Germinal center (tissue), 1 donor: ENCODE measurements around the gene PTAFR.
A peak's percentile ranks its signal among the peaks of the same experiment; 100 is the strongest.

Experiments used
- DNase-seq: peaks from one replicate; pipeline ENCODE4 v3.0.0; 2012; ENCODE audit warnings: mixed read lengths, low spot score

The PTAFR gene

GRCh38 chr1:28175955-28176485 lies 470 bp downstream of the PTAFR start:
- DNase-seq: no peak

GRCh38 chr1:28173980-28174297 lies 2.6 kb downstream of the PTAFR start:
- no peak for DNase-seq

- no peak for DNase-seq
Observed at GRCh38 chr1:28173151-28173979, 3.1 kb downstream of the PTAFR start.

GRCh38 chr1:28172713-28173150 lies 3.8 kb downstream of the PTAFR start:
- DNase-seq: peak; percentile 76

- no peak for DNase-seq
Observed at GRCh38 chr1:28171246-28171645, 5.2 kb downstream of the PTAFR start.

- no peak for DNase-seq
Observed at GRCh38 chr1:28170001-28170596, 6.4 kb downstream of the PTAFR start.

- no peak for DNase-seq
Observed at GRCh38 chr1:28163496-28164161, 12.9 kb downstream of the PTAFR start.

GRCh38 chr1:28162151-28162550 lies 14.3 kb downstream of the PTAFR start:
- no peak for DNase-seq

GRCh38 chr1:28161751-28162150 lies 14.7 kb downstream of the PTAFR start:
- DNase-seq: no peak

- no peak for DNase-seq
Observed at GRCh38 chr1:28160782-28161266, 15.7 kb downstream of the PTAFR start.

GRCh38 chr1:28159680-28160079 lies 16.8 kb downstream of the PTAFR start:
- no peak for DNase-seq

- DNase-seq: no peak
Observed at GRCh38 chr1:28159243-28159642, 17.2 kb downstream of the PTAFR start.

GRCh38 chr1:28157894-28158293 lies 18.6 kb downstream of the PTAFR start:
- no peak for DNase-seq

- DNase-seq: no peak
Observed at GRCh38 chr1:28156821-28157220, 19.7 kb downstream of the PTAFR start.

GRCh38 chr1:28155628-28156027 lies 20.9 kb downstream of the PTAFR start:
- DNase-seq: no peak

- DNase-seq: no peak
Observed at GRCh38 chr1:28154078-28154594, 22.4 kb downstream of the PTAFR start.

GRCh38 chr1:28150125-28150780 lies 26.2 kb downstream of the PTAFR start:
- no peak for DNase-seq

GRCh38 chr1:28148880-28149195 lies 27.7 kb downstream of the PTAFR start:
- no peak for DNase-seq

- DNase-seq: peak; percentile 18
Observed at GRCh38 chr1:28147264-28148094, 29.0 kb downstream of the PTAFR start.

GRCh38 chr1:28145728-28146127 lies 30.8 kb downstream of the PTAFR start:
- no peak for DNase-seq
